ENCODE measurements around the gene MYLK3.

- TF ChIP-seq, protein P1, sequence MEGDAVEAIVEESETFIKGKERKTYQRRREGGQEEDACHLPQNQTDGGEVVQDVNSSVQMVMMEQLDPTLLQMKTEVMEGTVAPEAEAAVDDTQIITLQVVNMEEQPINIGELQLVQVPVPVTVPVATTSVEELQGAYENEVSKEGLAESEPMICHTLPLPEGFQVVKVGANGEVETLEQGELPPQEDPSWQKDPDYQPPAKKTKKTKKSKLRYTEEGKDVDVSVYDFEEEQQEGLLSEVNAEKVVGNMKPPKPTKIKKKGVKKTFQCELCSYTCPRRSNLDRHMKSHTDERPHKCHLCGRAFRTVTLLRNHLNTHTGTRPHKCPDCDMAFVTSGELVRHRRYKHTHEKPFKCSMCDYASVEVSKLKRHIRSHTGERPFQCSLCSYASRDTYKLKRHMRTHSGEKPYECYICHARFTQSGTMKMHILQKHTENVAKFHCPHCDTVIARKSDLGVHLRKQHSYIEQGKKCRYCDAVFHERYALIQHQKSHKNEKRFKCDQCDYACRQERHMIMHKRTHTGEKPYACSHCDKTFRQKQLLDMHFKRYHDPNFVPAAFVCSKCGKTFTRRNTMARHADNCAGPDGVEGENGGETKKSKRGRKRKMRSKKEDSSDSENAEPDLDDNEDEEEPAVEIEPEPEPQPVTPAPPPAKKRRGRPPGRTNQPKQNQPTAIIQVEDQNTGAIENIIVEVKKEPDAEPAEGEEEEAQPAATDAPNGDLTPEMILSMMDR (IDR thresholded peaks at IDR 0.05) = no peak
- TF ChIP-seq POLR2A (IDR thresholded peaks at IDR 0.05) = no peak
These were observed 11.4 kb downstream of the MYLK3 start for GRCh38 chr16:46736695-46737094.

Measured in lower leg skin (tissue), 3 donors.